ENCODE data around the gene GOLGA6L2.
A peak's percentile ranks its signal among the peaks of the same experiment; 100 is the strongest.
"Not testable (repeated sequence)": the region's sequence is repeated elsewhere in the genome, so short reads cannot be mapped to it uniquely, and the experiment has no call there.

The GOLGA6L2 gene

DNA sequence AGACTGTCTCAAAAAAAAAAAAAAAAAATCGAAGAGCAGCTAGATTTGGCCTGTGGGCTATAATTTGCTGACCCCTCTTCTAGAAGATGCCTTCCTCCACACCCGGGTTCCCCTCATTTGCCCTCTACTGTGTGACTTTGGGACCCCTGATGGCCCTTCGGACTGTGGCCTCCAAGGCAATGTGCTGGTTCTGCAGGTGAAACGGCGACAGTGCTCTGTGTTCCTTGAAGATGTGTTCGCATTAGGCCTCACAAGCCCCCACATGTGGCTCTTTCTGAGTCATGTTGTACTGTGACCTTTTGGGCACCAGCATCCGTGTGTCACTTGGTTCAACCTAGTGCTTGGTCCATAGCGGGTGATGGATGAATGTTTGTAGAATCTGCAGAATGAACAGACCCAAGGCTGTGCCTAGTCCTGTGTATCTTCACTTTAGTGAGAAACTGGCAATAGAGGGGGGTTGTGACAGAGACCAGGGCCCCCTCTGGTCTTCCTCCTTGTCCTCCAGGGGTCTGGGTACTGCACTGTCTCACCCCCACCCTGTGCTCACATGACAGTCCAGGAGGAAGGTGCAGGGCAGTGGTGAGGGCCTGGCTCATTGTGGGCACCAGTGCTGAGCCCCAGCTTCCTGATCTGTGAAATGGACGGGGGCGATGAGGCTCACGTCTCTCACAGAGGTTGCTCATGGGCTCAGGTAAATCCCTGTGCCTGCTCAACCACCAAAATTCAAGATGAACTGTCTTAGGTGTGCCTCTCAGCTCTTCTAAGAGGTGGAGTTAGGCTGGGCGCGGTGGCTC, 22.7 kb downstream of the GOLGA6L2 start:
- DNase-seq = no peak

DNA sequence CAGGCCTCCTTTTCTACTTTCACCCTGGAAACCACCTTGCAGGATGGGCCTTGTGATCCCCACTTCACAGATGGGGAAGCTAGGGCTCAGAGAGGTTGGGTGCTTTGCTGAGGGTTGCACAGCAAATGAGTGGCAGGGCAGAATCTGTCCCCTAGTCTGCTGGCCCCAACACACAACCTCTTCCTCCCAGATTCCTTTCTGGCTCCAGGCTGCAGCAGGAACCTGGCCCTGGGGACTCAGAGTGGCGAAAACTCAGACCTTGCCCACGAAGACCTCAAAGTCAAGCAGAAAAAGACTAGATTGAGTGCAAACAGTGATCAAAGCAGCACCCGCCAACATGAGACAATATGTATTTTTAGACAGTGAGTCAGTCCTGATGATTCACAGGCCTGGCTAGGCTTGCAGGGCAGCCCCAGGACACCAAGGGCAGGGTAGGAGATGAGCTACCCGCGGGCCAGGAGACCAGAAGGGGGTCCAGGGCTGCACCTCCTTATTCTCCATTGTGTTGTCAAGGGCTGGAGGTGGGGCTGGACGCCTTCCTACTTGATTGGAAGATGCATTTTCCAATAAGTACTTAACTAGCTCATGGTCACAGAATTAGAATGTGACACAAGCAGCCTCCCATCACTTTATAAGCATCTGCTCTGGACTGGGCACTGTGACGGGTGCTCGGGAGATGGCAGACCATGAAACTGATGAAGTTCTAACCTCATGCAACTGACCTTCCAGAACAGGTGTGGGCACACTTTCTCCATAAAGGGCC, 23.9 kb downstream of the GOLGA6L2 start:
- no peak for DNase-seq

DNA sequence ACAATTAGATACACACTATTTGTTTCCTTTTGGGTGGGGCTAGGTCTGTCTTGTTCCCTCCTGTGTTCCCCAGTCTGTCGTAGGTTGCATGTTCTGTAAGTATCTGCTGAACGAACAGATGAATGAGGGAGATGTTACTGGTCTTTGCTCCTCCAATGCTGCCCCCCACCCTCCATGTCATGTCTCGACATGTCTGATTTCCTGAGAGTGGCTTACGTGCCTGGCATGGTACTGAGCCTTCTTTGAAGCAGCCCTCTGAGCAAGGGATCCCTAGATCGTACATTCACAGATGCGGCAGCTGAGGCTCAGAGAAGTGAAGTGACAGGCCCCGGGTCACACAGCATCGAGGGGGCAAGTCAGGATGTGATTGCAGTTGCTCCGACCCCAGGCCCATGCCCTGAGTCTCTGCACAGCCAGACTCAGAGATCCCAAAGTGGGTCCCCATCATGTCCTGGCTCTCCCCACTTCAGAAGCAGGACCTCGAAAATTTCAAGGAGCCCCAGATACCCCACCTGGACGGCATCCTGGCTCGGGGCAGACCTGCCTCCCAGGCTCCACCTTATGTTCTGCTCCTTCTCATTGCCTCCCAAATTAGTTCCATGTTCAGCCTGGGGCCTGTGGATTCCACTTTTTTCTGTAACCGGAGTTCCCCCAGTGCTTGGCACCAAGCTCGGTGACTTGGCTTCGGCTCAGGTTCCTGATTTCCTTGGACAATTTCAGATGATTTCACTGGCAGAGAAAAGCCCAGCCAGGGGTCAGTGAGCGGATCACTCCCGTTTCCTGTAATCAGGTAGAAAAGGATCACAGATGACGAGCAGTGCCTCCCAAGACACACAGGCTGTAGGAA, 24.7 kb downstream of the GOLGA6L2 start:
- no peak for DNase-seq

DNA sequence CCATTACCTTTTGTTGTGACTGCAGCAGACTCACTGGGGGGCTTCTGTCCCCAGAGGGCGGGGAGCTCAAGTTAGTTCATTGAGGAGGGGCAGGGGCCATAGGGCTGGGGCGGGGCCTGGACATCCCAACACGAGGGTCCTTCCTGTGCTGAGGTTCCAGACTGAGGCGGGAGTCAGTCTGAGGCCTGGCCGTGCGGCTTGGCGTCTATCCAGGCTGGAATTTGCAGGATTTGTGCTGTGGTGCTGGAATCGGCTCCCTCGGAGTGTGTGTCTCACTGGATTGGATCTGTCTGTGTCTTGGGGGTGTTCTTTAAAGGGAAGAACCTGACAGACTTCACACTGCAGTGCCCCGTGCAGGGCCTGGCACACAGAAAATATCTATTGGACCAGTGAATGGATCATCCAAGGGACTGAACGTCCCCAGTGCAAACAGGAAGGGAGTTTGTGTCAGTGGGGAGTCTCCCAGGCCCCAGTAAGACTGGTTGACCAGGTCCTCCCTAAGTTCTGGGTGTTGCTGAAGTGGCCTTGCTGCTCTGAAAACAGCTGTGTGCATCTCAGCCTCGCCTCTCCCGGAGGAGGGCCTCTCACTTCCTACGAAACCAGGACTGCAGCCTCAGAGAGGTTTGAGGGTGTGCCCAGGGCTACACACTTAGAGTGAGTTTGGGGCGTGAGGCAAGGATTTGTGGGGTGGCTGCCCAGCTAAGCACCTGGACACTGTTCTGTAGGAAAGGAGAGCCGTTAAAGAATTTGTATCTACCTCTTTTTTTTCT, 26.1 kb downstream of the GOLGA6L2 start:
- DNase-seq = no peak

GRCh38 chr15:23416349-23417276, 30.4 kb downstream of the GOLGA6L2 start:
- peak; percentile 6 for DNase-seq

GRCh38 chr15:23415866-23416265, 31.2 kb downstream of the GOLGA6L2 start:
- DNase-seq = not testable (repeated sequence)

DNA sequence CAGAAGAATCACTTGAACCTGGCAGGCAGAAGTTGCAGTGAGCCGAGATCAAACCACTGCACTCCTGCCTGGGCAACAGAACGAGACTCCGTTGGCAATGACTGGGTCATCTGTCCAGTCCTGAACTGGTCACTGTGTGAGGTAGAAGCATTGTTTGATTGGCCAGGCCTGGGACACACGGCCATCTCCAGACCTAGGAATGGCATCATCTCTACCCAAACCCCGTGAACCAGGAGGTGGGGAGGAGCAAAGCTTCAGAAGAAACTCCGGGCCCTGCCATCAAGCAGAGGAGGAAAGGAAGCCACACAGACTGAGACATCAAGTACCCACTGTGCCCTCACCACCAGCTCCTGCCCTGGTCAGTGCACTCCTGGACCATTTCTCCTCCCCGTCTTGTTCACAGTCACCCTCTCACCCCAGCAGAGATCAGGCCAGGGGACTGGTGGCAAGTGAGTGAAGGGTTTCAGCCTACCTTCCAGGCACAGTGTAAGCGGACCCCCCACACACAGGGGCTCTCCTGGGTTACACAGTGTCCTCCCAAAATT, 31.6 kb downstream of the GOLGA6L2 start:
- DNase-seq = no peak

- DNase-seq = not testable (repeated sequence)
These were observed 34.0 kb downstream of the GOLGA6L2 start for GRCh38 chr15:23412881-23413600.

- no peak for DNase-seq
These were observed 35.2 kb downstream of the GOLGA6L2 start for GRCh38 chr15:23411841-23412240.

GRCh38 chr15:23403550-23403949, 43.5 kb downstream of the GOLGA6L2 start:
- no peak for DNase-seq

GRCh38 chr15:23402544-23402943, 44.5 kb downstream of the GOLGA6L2 start:
- DNase-seq = no peak

DNA sequence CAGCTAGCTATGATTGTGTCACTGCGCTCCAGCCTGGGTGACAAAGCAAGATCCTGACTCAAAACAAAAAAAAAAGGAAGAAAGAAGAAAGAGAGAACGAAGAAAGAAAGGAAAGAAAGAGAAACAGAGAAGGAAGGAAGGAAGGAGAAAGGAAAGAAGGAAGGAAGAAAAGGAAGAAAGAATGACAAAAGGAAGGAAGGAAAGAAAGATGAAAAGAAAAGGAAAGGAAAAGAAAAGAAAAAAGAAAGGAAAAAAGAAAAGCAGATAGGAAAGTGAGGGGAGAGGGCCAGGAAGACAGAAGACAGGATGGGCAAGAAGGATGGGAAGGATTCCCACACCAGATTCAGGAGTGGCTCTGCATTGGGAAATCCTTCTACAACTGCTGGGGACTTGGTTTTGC, 44.9 kb downstream of the GOLGA6L2 start:
- DNase-seq = no peak

DNA sequence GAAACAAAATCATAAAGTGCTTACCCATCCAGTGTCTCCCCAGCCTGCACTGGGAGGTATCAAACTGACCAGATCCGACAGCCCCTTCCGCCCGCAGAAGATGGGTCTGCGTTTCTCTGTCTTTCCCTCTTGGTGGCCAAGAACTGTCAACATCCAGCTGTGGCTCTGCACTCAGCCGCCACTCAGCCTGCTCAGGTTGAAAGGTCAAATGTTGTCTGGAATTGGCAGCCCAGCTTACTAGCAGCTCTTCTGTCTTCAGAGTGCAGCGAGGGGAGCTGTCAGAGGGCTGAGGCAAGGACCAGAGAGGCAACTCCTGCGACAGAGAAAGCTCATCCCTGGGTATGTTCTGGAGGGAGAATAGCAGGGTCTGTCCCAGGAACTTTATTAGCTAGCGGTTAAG, 45.4 kb downstream of the GOLGA6L2 start:
- no peak for DNase-seq

- not testable (repeated sequence) for DNase-seq
These were observed 47.8 kb downstream of the GOLGA6L2 start for GRCh38 chr15:23399207-23399606.

DNA sequence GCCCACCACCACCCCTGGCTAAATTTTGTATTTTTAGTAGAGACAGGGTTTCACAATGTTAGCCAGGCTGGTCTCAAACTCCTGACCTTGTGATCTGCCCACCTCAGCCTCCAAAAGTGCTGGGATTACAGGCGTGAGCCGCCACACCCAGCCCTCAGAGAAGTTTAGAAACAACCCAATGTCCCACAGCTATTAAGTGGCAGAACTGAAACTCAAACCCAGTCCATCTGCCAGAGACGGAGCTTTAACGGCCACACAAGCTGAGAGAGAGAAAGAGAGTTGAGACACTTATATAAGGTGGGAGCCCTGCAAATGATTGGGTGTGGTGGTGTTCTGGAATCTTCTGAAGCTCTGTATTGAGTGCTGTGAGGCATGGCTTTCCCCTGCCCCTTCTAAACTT, 48.7 kb downstream of the GOLGA6L2 start:
- DNase-seq = not testable (repeated sequence)

DNA sequence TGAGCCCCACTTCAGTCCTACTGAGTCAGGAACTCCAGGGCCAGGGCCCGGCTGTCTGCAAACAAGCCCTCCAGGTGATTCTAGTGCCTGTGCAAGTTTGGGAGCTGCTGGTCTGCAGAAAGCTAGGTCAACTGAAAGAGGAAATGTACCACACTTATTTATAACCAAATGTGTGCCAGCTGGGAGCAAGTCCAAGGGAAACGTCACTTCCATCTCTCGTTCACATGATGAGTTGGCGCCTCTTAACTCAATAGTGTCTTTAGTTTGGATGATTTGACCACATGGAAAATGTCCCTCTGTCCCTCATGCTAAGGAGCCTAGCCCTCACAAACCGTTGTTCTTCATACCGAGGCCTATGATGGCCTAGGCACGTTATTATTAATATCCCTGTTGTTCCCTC, 49.3 kb downstream of the GOLGA6L2 start:
- no peak for DNase-seq

DNA sequence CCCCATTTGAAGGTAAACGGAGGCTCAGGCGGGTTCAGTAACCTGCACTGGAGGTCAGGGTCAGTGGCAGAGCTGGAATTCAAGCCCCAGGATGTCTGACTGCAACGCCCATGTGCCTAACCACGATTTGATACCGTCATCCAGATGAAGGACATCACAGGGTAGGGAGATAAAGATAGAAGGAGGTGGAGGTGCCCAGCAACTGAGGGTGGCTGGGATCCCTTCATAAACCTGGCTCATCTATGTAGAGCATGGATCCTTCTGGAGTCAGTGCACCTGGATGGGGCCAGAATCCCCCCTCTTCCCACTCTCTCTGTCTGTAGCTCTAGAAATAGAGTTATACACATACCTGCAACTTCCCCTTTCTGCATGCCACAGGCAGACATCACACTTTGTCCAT, 51.2 kb downstream of the GOLGA6L2 start:
- no peak for DNase-seq

DNA sequence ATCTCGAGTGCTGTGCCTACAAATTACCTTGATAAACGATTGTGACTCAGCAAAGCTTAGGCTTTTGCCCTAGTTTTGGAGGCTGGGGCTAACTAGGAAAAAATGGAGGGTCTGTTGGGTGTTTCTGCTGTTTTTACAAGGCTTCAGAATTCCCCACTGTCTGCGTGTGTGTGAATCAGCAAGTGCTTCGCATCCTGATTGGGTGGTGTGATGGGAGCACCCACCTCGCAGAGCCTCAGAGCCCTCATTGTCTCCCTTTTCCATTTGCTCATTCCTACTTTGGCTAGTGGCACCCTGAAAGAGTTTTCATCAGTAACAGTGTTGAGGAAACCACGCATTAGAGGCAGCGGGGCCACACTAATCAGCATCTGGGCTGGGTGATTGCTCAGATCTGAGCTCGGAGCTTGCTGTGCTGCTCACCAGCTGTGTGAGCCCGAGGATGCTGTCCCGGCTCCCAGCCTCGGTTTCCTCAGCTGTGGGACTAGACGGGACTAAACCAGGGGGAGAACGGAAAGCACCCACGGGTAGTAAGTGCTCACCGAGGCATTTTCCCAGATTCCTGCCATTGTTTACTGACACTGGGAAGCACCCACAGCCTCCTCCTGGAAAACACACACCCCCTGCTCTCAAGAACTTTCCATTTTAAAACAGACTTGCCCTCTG, 51.9 kb downstream of the GOLGA6L2 start:
- DNase-seq = no peak
